Cardiac atrium fibroblast (primary cell): ENCODE data around the gene ZNF467. TPM values are rescaled to one million over a fixed set of nuclear protein-coding genes. Genes with fewer than 3 reads are reported as not detected.

ENCODE experiments used
- total RNA-seq: library from RNA; depleted of rRNA; stranded (reverse); fragments of >200 nt; gene quantifications from 2 replicates; pipeline ENCODE4 v1.2.3, GENCODE V29; 2015

Gene ZNF467, protein sequence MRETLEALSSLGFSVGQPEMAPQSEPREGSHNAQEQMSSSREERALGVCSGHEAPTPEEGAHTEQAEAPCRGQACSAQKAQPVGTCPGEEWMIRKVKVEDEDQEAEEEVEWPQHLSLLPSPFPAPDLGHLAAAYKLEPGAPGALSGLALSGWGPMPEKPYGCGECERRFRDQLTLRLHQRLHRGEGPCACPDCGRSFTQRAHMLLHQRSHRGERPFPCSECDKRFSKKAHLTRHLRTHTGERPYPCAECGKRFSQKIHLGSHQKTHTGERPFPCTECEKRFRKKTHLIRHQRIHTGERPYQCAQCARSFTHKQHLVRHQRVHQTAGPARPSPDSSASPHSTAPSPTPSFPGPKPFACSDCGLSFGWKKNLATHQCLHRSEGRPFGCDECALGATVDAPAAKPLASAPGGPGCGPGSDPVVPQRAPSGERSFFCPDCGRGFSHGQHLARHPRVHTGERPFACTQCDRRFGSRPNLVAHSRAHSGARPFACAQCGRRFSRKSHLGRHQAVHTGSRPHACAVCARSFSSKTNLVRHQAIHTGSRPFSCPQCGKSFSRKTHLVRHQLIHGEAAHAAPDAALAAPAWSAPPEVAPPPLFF
- 4.1 and 8.1 TPM in 2 replicates for total RNA-seq

GRCh38 chr7:149773446-149774236, at the start of gene ZNF467:
ZNF467 (minus strand) TSS chr7:149773588; CDS start chr7:149771032, 2,556 bp downstream.

Other genes with a start within 250 kb of the ZNF467 start
- 3.4 and 4.0 TPM in 2 replicates for gene ZNF862, start 64.8 kb upstream of the ZNF467 start, total RNA-seq
- 7.9 and 8.1 TPM in 2 replicates for gene ATP6V0E2, start 100.4 kb upstream of the ZNF467 start, total RNA-seq